ENCODE data around the gene ARTN.

ARTN gene, protein sequence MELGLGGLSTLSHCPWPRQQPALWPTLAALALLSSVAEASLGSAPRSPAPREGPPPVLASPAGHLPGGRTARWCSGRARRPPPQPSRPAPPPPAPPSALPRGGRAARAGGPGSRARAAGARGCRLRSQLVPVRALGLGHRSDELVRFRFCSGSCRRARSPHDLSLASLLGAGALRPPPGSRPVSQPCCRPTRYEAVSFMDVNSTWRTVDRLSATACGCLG

GRCh38 chr1:43933386-43934100 is at the start of gene ARTN:
Gene ARTN, plus strand, starts transcription at chr1:43933801. Its CDS starts 1,856 bp downstream, at chr1:43935657.
- DNase-seq (ENCODE audit: extremely low read depth, low read depth): no peak
- H3K4me3 ChIP-seq (replicated peaks; ENCODE audit: low read depth, low read length): peak within 1 kb of the TSS; percentile 44
- TF ChIP-seq CTCF (IDR thresholded peaks at IDR 0.05; ENCODE audit: low read depth, low read length, missing control alignments): no peak

GRCh38 chr1:43885279-43885801 is 48.3 kb upstream of the ARTN start:
- no peak for TF ChIP-seq CTCF (IDR thresholded peaks at IDR 0.05; ENCODE audit: low read depth, low read length, missing control alignments)
- no peak overlapping the region for H3K4me3 ChIP-seq (replicated peaks; ENCODE audit: low read depth, low read length)
- DNase-seq (ENCODE audit: extremely low read depth, low read depth): no peak

DNA sequence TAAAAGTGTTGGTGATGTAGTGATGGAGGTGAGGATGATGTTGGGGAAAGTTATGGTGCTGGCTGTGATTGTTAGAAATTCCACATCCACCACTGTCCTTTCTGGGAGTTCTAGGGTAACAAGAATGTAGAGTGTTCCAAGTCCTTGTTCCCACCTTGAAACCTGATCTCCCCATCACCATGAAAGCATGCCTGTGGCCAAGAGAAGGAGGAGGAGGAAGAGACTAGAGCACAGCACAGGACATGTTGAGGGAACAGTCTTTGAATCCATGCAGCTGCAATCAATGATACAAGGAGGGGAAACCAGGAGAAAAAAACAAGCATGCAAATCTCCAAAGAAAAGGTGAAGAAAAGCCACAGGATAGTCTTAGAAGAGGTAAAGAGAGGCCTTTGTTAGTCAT is 45.9 kb upstream of the ARTN start:
- no peak for DNase-seq (ENCODE audit: extremely low read depth, low read depth)
- no peak overlapping the region for H3K4me3 ChIP-seq (replicated peaks; ENCODE audit: low read depth, low read length)
- no peak for TF ChIP-seq CTCF (IDR thresholded peaks at IDR 0.05; ENCODE audit: low read depth, low read length, missing control alignments)

DNA sequence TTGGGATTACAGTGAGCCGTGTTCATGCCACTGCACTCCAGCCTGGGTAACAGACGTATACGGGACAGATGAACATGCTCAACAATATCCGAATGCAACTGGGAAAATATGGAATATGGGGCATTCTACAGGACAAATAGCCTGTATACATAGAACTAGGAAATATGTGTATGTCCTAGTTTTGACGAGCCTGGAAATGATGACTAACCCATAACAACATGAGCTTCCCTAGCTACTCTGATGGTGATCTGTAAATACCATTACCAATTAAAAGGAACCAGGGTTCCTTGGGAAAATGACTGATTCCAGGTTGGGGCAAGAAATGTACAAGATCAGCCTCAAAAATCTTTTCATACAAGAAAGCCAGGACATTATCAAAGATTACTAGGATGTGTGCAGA is 42.8 kb upstream of the ARTN start:
- no peak for TF ChIP-seq CTCF (IDR thresholded peaks at IDR 0.05; ENCODE audit: low read depth, low read length, missing control alignments)
- H3K4me3 ChIP-seq (replicated peaks; ENCODE audit: low read depth, low read length): no peak overlapping the region
- no peak for DNase-seq (ENCODE audit: extremely low read depth, low read depth)

GRCh38 chr1:43893006-43893405 is 40.6 kb upstream of the ARTN start:
- TF ChIP-seq CTCF (IDR thresholded peaks at IDR 0.05; ENCODE audit: low read depth, low read length, missing control alignments): no peak
- no peak for DNase-seq (ENCODE audit: extremely low read depth, low read depth)
- no peak overlapping the region for H3K4me3 ChIP-seq (replicated peaks; ENCODE audit: low read depth, low read length)

DNA sequence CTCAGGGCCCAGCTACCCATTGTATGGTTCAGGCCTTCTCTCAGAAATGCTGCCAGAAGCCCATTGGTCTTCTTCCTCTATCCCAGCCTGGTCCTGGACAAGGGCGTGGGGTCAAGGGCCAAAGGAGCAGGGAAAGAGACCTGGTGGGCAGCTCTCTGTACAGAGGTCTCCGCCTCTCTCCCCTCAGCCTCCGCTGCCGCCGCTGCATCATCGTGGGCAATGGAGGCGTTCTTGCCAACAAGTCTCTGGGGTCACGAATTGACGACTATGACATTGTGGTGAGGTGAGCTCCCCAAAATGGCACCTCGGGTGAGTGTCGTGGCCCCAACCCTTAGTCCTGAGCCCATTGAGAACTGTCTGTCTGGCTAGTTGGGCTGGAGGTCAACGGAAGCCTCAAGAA is 34.6 kb upstream of the ARTN start:
- no peak for TF ChIP-seq CTCF (IDR thresholded peaks at IDR 0.05; ENCODE audit: low read depth, low read length, missing control alignments)
- DNase-seq (ENCODE audit: extremely low read depth, low read depth): no peak
- no peak overlapping the region for H3K4me3 ChIP-seq (replicated peaks; ENCODE audit: low read depth, low read length)
